DMS79 (cell line): ENCODE results near the gene STRIP2.
"Not testable (repeated sequence)": the region's sequence is repeated elsewhere in the genome, so short reads cannot be mapped to it uniquely, and the experiment has no call there.

Source experiments
- DNase-seq: peaks from one replicate; lab custom pipeline; 2025; lab: John Stamatoyannopoulos, UW

The STRIP2 gene

GRCh38 chr7:129534558-129535274 is 100.5 kb downstream of the STRIP2 start:
- not testable (repeated sequence) for DNase-seq

- DNase-seq = no peak
Measured at GRCh38 chr7:129535896-129536295, 101.7 kb downstream of the STRIP2 start.

- DNase-seq = no peak
Measured at GRCh38 chr7:129536323-129536722, 102.1 kb downstream of the STRIP2 start.
